ENCODE measurements around the gene PPP1R9A. TPM values are rescaled to one million over a fixed set of nuclear protein-coding genes. Genes with fewer than 3 reads are reported as not detected.

PPP1R9A gene
- total and polyA plus RNA-seq, 4 donors, result 2.2 to 59.1 (median 14.6) TPM

DNA sequence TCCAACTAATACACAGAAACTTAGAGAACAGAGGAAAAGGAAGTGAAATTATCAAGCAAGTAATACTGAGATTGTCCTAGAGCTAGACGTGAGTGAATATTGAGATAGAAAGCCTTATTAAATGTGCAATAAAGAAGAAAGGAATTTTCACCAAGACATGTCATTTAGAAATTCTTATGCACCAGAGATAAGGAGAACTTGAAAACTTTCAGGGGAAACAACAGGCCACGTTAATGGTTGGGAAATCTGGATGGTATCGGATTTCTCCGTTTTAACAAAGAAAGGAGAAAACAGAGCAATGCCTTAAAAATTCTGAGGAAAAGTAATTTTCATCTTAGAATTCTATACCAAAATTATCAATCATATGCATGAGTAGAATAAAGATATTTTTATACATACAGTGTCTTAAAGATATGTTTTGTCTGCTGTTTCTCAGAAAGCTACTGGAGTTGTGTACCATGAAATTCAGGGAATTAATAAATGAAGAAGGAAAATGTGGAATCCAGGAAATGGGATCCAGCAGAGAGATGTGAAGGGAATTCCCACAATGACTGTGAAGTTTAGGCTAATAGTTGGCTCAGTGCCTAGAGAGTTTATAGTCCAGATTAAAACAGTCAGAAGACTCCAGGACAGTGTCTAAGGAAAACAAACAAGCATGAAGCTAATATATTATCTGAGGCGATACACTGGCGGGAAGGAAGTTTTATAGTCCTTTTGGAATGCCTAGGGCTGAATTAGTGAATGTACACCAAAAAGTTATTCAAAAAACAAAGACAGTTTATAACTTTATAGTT, 159.5 kb downstream of the PPP1R9A start:
- TF ChIP-seq, protein P1, sequence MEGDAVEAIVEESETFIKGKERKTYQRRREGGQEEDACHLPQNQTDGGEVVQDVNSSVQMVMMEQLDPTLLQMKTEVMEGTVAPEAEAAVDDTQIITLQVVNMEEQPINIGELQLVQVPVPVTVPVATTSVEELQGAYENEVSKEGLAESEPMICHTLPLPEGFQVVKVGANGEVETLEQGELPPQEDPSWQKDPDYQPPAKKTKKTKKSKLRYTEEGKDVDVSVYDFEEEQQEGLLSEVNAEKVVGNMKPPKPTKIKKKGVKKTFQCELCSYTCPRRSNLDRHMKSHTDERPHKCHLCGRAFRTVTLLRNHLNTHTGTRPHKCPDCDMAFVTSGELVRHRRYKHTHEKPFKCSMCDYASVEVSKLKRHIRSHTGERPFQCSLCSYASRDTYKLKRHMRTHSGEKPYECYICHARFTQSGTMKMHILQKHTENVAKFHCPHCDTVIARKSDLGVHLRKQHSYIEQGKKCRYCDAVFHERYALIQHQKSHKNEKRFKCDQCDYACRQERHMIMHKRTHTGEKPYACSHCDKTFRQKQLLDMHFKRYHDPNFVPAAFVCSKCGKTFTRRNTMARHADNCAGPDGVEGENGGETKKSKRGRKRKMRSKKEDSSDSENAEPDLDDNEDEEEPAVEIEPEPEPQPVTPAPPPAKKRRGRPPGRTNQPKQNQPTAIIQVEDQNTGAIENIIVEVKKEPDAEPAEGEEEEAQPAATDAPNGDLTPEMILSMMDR (IDR thresholded peaks at IDR 0.05; ENCODE audit: control extremely low read depth, extremely low read depth), result no peak
- DNase-seq, result peak in 2 of 3 donors; percentile 59 to 69
- Histone ChIP-seq H3K36me3 (ENCODE audit: control insufficient read depth in 4 of 4, insufficient read depth in 4 of 4, low read length in 4 of 4) (no peaks in the 10 kb centered on the region), H3K27ac (ENCODE audit: low read depth in 1 of 2, low read length in 1 of 2) (no peak overlapping the region), H3K9ac (ENCODE audit: insufficient read depth in 1 of 2, low read length in 2 of 2) (no peak overlapping the region), H3K9me3 (ENCODE audit: control insufficient read depth in 4 of 4, insufficient read depth in 3 of 4, low read length in 3 of 4) (no peaks in the 10 kb centered on the region), H3K4me3 (no peak overlapping the region), H3K4me1 (ENCODE audit: control insufficient read depth in 5 of 5, insufficient read depth in 5 of 5, low read length in 5 of 5) (peaks cover 0 to 7% (median 3%) of the 10 kb centered on the region in 5 donors), H3K27me3 (ENCODE audit: control insufficient read depth in 3 of 3, insufficient read depth in 3 of 3, low read length in 2 of 3) (no peaks in the 10 kb centered on the region)
- 73 to 82% methylated on average over 6 of the region's 6 CpGs for WGBS, 2 donors
- ATAC-seq (ENCODE audit: insufficient read depth, low FRiP score), result no peak

DNA sequence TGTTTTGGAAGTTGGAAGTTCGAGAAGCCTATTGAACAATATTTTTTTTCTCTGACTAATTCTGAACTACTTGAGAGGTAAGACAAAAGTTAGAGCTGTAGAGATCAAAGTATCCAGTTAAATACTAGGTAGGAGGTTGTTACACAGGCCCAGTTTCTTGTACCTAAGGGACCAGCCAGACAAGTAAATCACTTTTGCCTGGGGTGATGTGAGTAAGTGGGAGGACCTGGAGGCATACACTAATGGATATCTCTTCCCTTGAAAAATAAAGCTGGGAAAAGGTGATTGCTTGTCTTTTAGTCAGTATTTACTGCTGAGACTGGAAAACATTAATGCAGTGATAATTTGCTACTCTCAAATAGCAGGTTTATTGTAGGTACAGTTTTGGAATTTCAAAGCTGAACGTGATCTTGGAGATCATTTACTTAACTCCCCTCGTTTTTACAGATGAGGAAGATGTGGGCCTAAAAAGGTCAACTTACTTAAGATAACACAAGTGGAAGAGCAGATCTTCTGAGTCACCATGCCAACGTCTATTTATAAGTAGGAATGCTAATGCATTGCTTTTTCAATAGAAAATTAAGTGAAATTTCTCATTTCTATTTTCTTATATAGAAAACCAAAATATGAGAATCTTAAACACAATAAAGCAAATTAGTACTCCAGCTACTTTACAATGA, 181.3 kb downstream of the PPP1R9A start:
- Histone ChIP-seq H3K9me3 (ENCODE audit: control insufficient read depth in 4 of 4, insufficient read depth in 3 of 4, low read length in 3 of 4) (no peaks in the 10 kb centered on the region), H3K27ac (ENCODE audit: low read depth in 1 of 2, low read length in 1 of 2) (no peak overlapping the region), H3K9ac (ENCODE audit: insufficient read depth in 1 of 2, low read length in 2 of 2) (no peak overlapping the region), H3K4me1 (ENCODE audit: control insufficient read depth in 5 of 5, insufficient read depth in 5 of 5, low read length in 5 of 5) (peaks cover 0 to 13% (median 0%) of the 10 kb centered on the region in 5 donors), H3K4me3 (no peak overlapping the region), H3K36me3 (ENCODE audit: control insufficient read depth in 4 of 4, insufficient read depth in 4 of 4, low read length in 4 of 4) (no peaks in the 10 kb centered on the region), H3K27me3 (ENCODE audit: control insufficient read depth in 3 of 3, insufficient read depth in 3 of 3, low read length in 2 of 3) (no peaks in the 10 kb centered on the region)
- DNase-seq (no peak), ATAC-seq (ENCODE audit: insufficient read depth, low FRiP score) (no peak)
- TF ChIP-seq, protein P1 (IDR thresholded peaks at IDR 0.05; ENCODE audit: control extremely low read depth, extremely low read depth), result no peak
- 59 to 75% methylated on average over 4 of the region's 4 CpGs for WGBS, 2 donors

DNA sequence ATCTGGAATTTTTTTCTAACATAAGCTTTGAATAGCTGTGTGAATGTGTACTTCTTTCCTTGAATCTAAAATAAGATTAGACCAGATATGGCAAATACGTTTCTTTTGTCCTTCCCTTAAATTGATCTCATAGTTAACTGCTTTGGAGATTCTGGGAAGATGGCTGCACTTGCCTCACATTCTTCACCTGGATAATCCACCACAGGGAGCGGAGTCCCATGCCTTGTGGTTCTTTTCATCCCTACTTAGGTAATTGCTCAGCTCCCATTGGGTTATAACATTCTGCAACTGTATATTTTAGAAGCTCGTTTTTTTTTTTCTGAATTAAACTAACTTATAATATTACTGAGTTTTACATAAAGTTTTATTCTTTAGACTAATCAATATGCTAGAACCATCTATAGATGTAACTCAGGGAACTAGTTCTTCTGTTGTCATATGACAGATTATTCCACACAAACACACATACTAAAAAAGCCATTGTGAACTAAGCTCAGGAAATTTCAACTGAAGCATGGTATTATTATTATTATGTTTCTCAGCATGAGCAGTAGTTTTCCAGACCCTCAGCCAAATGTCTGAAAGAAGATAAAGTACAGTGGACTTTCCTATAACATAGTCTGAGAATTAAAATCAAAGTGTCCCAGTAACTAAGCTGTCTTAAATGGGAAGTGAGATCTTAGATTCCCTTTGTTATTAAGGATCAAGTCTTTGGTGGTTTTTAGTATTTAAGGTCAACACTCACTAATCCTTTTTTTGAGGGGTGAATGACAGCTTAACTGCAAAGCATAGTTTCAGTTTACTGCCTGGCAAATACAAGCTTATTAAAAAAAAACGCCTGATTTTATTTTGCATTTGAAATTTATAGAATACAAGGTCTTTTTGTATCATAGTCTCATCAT, 182.3 kb downstream of the PPP1R9A start:
- Histone ChIP-seq H3K36me3 (ENCODE audit: control insufficient read depth in 4 of 4, insufficient read depth in 4 of 4, low read length in 4 of 4) (no peaks in the 10 kb centered on the region), H3K9me3 (ENCODE audit: control insufficient read depth in 4 of 4, insufficient read depth in 3 of 4, low read length in 3 of 4) (no peaks in the 10 kb centered on the region), H3K27me3 (ENCODE audit: control insufficient read depth in 3 of 3, insufficient read depth in 3 of 3, low read length in 2 of 3) (no peaks in the 10 kb centered on the region), H3K9ac (ENCODE audit: insufficient read depth in 1 of 2, low read length in 2 of 2) (no peak overlapping the region), H3K4me1 (ENCODE audit: control insufficient read depth in 5 of 5, insufficient read depth in 5 of 5, low read length in 5 of 5) (peaks cover 0 to 13% (median 0%) of the 10 kb centered on the region in 5 donors), H3K4me3 (no peak overlapping the region), H3K27ac (ENCODE audit: low read depth in 1 of 2, low read length in 1 of 2) (no peak overlapping the region)
- TF ChIP-seq, protein P1 (IDR thresholded peaks at IDR 0.05; ENCODE audit: control extremely low read depth, extremely low read depth), result no peak
- DNase-seq (no peak), ATAC-seq (ENCODE audit: insufficient read depth, low FRiP score) (no peak)
- 87 to 89% methylated on average over 4 of the region's 4 CpGs for WGBS, 2 donors

All from lung (tissue), 12 donors.